HEK293 (cell line): ENCODE measurements around the gene RNPEP.

Experiments used
- GFI1B ChIP-seq: fragments of 450-650 bp; formaldehyde crosslinking; IDR thresholded peaks from 2 replicates; pipeline ENCODE4 v1.5.1; 2016; ENCODE audit warnings: missing biosample characterization, missing genetic modification characterization
- GLI2 ChIP-seq: fragments of 450-650 bp; formaldehyde crosslinking; IDR thresholded peaks from 2 replicates; pipeline ENCODE4; 2017; ENCODE audit warnings: missing biosample characterization, missing genetic modification characterization, low read depth, borderline replicate concordance
- GLIS2 ChIP-seq: fragments of 450-650 bp; formaldehyde crosslinking; IDR thresholded peaks from 2 replicates; pipeline ENCODE4 v1.5.1; 2016; ENCODE audit warnings: missing biosample characterization, missing genetic modification characterization
- MEIS1 ChIP-seq: sonication (generic); formaldehyde crosslinking; IDR thresholded peaks from 2 replicates; pipeline ENCODE4 v1.8.1; 2022; ENCODE audit warnings: missing genetic modification reagents, mild to moderate bottlenecking, borderline replicate concordance
- OSR2 ChIP-seq: fragments of 450-650 bp; formaldehyde crosslinking; IDR thresholded peaks from 2 replicates; pipeline ENCODE4 v1.5.1; 2016; ENCODE audit warnings: missing biosample characterization, missing genetic modification characterization
- PRDM1 ChIP-seq: fragments of 450-650 bp; formaldehyde crosslinking; IDR thresholded peaks from 2 replicates; pipeline ENCODE4; 2016; ENCODE audit warnings: missing biosample characterization, missing genetic modification characterization
- SALL2 ChIP-seq: fragments of 450-650 bp; formaldehyde crosslinking; IDR thresholded peaks from 2 replicates; pipeline ENCODE4 v1.5.0; 2017; ENCODE audit warnings: missing biosample characterization, mild to moderate bottlenecking, missing genetic modification characterization, borderline replicate concordance
- SCRT1 ChIP-seq: fragments of 450-650 bp; formaldehyde crosslinking; IDR thresholded peaks from 2 replicates; pipeline ENCODE4 v1.5.1; 2016; ENCODE audit warnings: missing biosample characterization, missing genetic modification characterization, borderline replicate concordance
- ZBTB10 ChIP-seq: fragments of 450-650 bp; formaldehyde crosslinking; IDR thresholded peaks from 2 replicates; pipeline ENCODE4 v1.5.1; 2016; ENCODE audit warnings: missing biosample characterization, missing genetic modification characterization
- ZBTB8A ChIP-seq: fragments of 450-650 bp; formaldehyde crosslinking; IDR thresholded peaks from 2 replicates; pipeline ENCODE4 v1.5.1; 2016; ENCODE audit warnings: missing biosample characterization, missing genetic modification characterization
- ZFP3 ChIP-seq: fragments of 450-650 bp; formaldehyde crosslinking; IDR thresholded peaks from 2 replicates; pipeline ENCODE4 v1.5.1; 2016; ENCODE audit warnings: low read depth, missing biosample characterization, missing genetic modification characterization
- ZFP41 ChIP-seq: fragments of 450-650 bp; formaldehyde crosslinking; IDR thresholded peaks from 2 replicates; pipeline ENCODE4 v1.5.1; 2016; ENCODE audit warnings: missing biosample characterization, missing genetic modification characterization, borderline replicate concordance
- ZNF114 ChIP-seq: fragments of 450-650 bp; formaldehyde crosslinking; IDR thresholded peaks from 2 replicates; pipeline ENCODE4 v1.5.0; 2017; ENCODE audit warnings: missing biosample characterization, missing genetic modification characterization
- ZNF132 ChIP-seq: fragments of 450-650 bp; formaldehyde crosslinking; IDR thresholded peaks from 2 replicates; pipeline ENCODE4 v1.5.1; 2017; ENCODE audit warnings: missing biosample characterization, missing genetic modification characterization, borderline replicate concordance
- ZNF16 ChIP-seq: fragments of 450-650 bp; formaldehyde crosslinking; IDR thresholded peaks from 2 replicates; pipeline ENCODE4 v1.5.1; 2016; ENCODE audit warnings: low read depth, missing biosample characterization, missing genetic modification characterization
- ZNF169 ChIP-seq: fragments of 450-650 bp; formaldehyde crosslinking; IDR thresholded peaks from 2 replicates; pipeline ENCODE4 v1.5.1; 2016; ENCODE audit warnings: missing biosample characterization, missing genetic modification characterization
- ZNF18 ChIP-seq: fragments of 450-650 bp; formaldehyde crosslinking; IDR thresholded peaks from 2 replicates; pipeline ENCODE4 v1.5.1; 2016; ENCODE audit warnings: missing biosample characterization, missing genetic modification characterization
- ZNF184 ChIP-seq: fragments of 450-650 bp; IDR thresholded peaks from 2 replicates; pipeline ENCODE4 v1.5.1; 2018; ENCODE audit warnings: missing biosample characterization, mild to moderate bottlenecking, missing genetic modification characterization
- ZNF211 ChIP-seq: fragments of 450-650 bp; formaldehyde crosslinking; IDR thresholded peaks from 2 replicates; pipeline ENCODE4 v1.5.1; 2016; ENCODE audit warnings: low read depth, missing biosample characterization, missing genetic modification characterization
- ZNF223 ChIP-seq: fragments of 450-650 bp; formaldehyde crosslinking; IDR thresholded peaks from 2 replicates; pipeline ENCODE4 v1.5.1; 2016; ENCODE audit warnings: missing biosample characterization, missing genetic modification characterization
- ZNF23 ChIP-seq: fragments of 450-650 bp; formaldehyde crosslinking; IDR thresholded peaks from 2 replicates; pipeline ENCODE4 v1.5.1; 2016; ENCODE audit warnings: missing biosample characterization, missing genetic modification characterization, borderline replicate concordance
- ZNF239 ChIP-seq: fragments of 450-650 bp; formaldehyde crosslinking; IDR thresholded peaks from 2 replicates; pipeline ENCODE4 v1.5.1; 2016; ENCODE audit warnings: missing biosample characterization, missing genetic modification characterization
- ZNF24 ChIP-seq: fragments of 450-650 bp; formaldehyde crosslinking; IDR thresholded peaks from 2 replicates; pipeline ENCODE4 v1.5.1; 2016; ENCODE audit warnings: missing biosample characterization, missing genetic modification characterization
- ZNF423 ChIP-seq: fragments of 450-650 bp; formaldehyde crosslinking; IDR thresholded peaks from 2 replicates; pipeline ENCODE4 v1.5.1; 2016; ENCODE audit warnings: missing biosample characterization, missing genetic modification characterization
- ZNF426 ChIP-seq: fragments of 450-650 bp; formaldehyde crosslinking; IDR thresholded peaks from 2 replicates; pipeline ENCODE4 v1.5.1; 2017; ENCODE audit warnings: missing biosample characterization, missing genetic modification characterization, mild to moderate bottlenecking, inconsistent platforms, moderate library complexity
- ZNF433 ChIP-seq: fragments of 450-650 bp; formaldehyde crosslinking; IDR thresholded peaks from 2 replicates; pipeline ENCODE4 v1.5.1; 2016; ENCODE audit warnings: missing biosample characterization, missing genetic modification characterization, low read depth
- ZNF501 ChIP-seq: fragments of 450-650 bp; formaldehyde crosslinking; IDR thresholded peaks from 2 replicates; pipeline ENCODE4 v1.5.1; 2016; ENCODE audit warnings: missing biosample characterization, missing genetic modification characterization
- ZNF530 ChIP-seq: fragments of 450-650 bp; formaldehyde crosslinking; IDR thresholded peaks from 2 replicates; pipeline ENCODE4 v1.5.1; 2016; ENCODE audit warnings: low read depth, missing biosample characterization, missing genetic modification characterization
- ZNF549 ChIP-seq: fragments of 450-650 bp; IDR thresholded peaks from 2 replicates; pipeline ENCODE4 v1.5.1; 2018; ENCODE audit warnings: missing biosample characterization, missing genetic modification characterization, mild to moderate bottlenecking, inconsistent platforms, moderate library complexity
- ZNF555 ChIP-seq: fragments of 450-650 bp; formaldehyde crosslinking; conservative IDR thresholded peaks from 2 replicates; pipeline ENCODE4 v1.5.1; 2017; ENCODE audit warnings: missing biosample characterization, mild to moderate bottlenecking, missing genetic modification characterization, inconsistent platforms
- ZNF561 ChIP-seq: fragments of 450-650 bp; IDR thresholded peaks from 2 replicates; pipeline ENCODE4 v1.5.1; 2018; ENCODE audit warnings: missing biosample characterization, missing genetic modification characterization, borderline replicate concordance
- ZNF571 ChIP-seq: fragments of 450-650 bp; formaldehyde crosslinking; IDR thresholded peaks from 2 replicates; pipeline ENCODE4 v1.5.0; 2017; ENCODE audit warnings: missing biosample characterization, missing genetic modification characterization
- ZNF585B ChIP-seq: fragments of 450-650 bp; formaldehyde crosslinking; IDR thresholded peaks from 2 replicates; pipeline ENCODE4 v1.5.1; 2016; ENCODE audit warnings: missing biosample characterization, missing genetic modification characterization
- ZNF621 ChIP-seq: fragments of 450-650 bp; formaldehyde crosslinking; IDR thresholded peaks from 2 replicates; pipeline ENCODE4 v1.5.1; 2017; ENCODE audit warnings: missing biosample characterization, missing genetic modification characterization
- ZNF704 ChIP-seq: fragments of 450-650 bp; formaldehyde crosslinking; IDR thresholded peaks from 2 replicates; pipeline ENCODE4 v1.5.1; 2016; ENCODE audit warnings: missing biosample characterization, missing genetic modification characterization
- ZNF76 ChIP-seq: fragments of 450-650 bp; formaldehyde crosslinking; IDR thresholded peaks from 2 replicates; pipeline ENCODE4; 2016; ENCODE audit warnings: low read depth, missing biosample characterization, missing genetic modification characterization, borderline replicate concordance
- ZNF776 ChIP-seq: fragments of 450-650 bp; formaldehyde crosslinking; IDR thresholded peaks from 2 replicates; pipeline ENCODE4 v1.5.0; 2017; ENCODE audit warnings: missing biosample characterization, missing genetic modification characterization, borderline replicate concordance
- ZNF830 ChIP-seq: fragments of 450-650 bp; IDR thresholded peaks from 2 replicates; pipeline ENCODE4 v1.5.0; 2018; ENCODE audit warnings: missing biosample characterization, missing genetic modification characterization, low read depth, mild to moderate bottlenecking, moderate library complexity

Gene RNPEP

GRCh38 chr1:201955009-201955728 is 27.3 kb upstream of the RNPEP start, which contains the start of gene TIMM17A (continued):
- peak; percentile 64; the same call in 1 of the 2 replicates for TF ChIP-seq ZNF18 (tag by site-specific recombination)
- TF ChIP-seq SALL2 (tag by site-specific recombination) = no peak
- no peak for TF ChIP-seq ZNF114 (tag by site-specific recombination)
- no peak for TF ChIP-seq ZNF704 (tag by site-specific recombination)
- no peak for TF ChIP-seq ZNF571
- TF ChIP-seq ZNF423 (tag by site-specific recombination) = no peak
- TF ChIP-seq OSR2 = no peak
- no peak for TF ChIP-seq ZNF549 (tag by site-specific recombination)
- no peak for TF ChIP-seq ZNF530 (tag by site-specific recombination)
- TF ChIP-seq ZNF776 (tag by site-specific recombination) = no peak
- no peak for TF ChIP-seq ZNF169 (tag by site-specific recombination)
- no peak for TF ChIP-seq ZNF211 (tag by site-specific recombination)
- TF ChIP-seq ZNF223 (tag by site-specific recombination) = no peak
- no peak; the same call in 1 of the 2 replicates for TF ChIP-seq SCRT1
- TF ChIP-seq PRDM1 (tag by site-specific recombination) = peak; percentile 99
- no peak for TF ChIP-seq GLI2
- no peak; the same call in 1 of the 2 replicates for TF ChIP-seq ZNF561 (tag by site-specific recombination)
- TF ChIP-seq GLIS2 (tag by site-specific recombination) = peak; percentile 82
- no peak for TF ChIP-seq ZNF426 (tag by site-specific recombination)
- no peak for TF ChIP-seq ZNF16
- no peak for TF ChIP-seq ZNF621
- 0 out of 2 replicates have a peak, but pooled peaks have one; percentile 16 for TF ChIP-seq ZBTB8A (tag by site-specific recombination)
- no peak for TF ChIP-seq MEIS1
- TF ChIP-seq GFI1B (tag by site-specific recombination) = no peak
- peak; percentile 58 for TF ChIP-seq ZNF501 (tag by site-specific recombination)
- TF ChIP-seq ZNF585B = no peak
- TF ChIP-seq ZNF433 (tag by site-specific recombination) = no peak; the same call in 1 of the 2 replicates
- TF ChIP-seq ZFP3 (tag by site-specific recombination) = no peak
- TF ChIP-seq ZFP41 (tag by site-specific recombination) = no peak
- TF ChIP-seq ZNF132 (tag by site-specific recombination) = no peak
- TF ChIP-seq ZNF24 (tag by site-specific recombination) = no peak
- TF ChIP-seq ZNF76 = peak; percentile 89
- TF ChIP-seq ZNF184 (tag by site-specific recombination) = no peak
- TF ChIP-seq ZBTB10 = peak; percentile 59; the same call in 1 of the 2 replicates
- TF ChIP-seq ZNF555 (tag by site-specific recombination) = no peak
- no peak for TF ChIP-seq ZNF830 (tag by site-specific recombination)
- no peak for TF ChIP-seq ZNF23
- no peak for TF ChIP-seq ZNF239 (tag by site-specific recombination)
